Panc1 (cell line): ENCODE measurements around the gene ZFHX3. TPM values are rescaled to one million over a fixed set of nuclear protein-coding genes. Genes with fewer than 3 reads are reported as not detected.

Source experiments
- ATAC-seq: fragments of 200-7000 bp; cut with Tn5 transposase; 2 replicates; pipeline ENCODE4 v1.9.1; 2020; ENCODE audit warnings: mild to moderate bottlenecking, moderate library complexity
- BruUV-seq: library from RNA; stranded (reverse); fragments of 400-500 nt; replicated peaks from 2 replicates; lab custom pipeline; 2021; lab: Mats Ljungman, UMichigan
- CTCF ChIA-PET: fragments of 300-600 bp; sonication (Branson Sonifier 250); formaldehyde crosslinking; loops from one replicate; lab custom pipeline; 2022; ENCODE audit warnings: antibody characterized with exemption; lab: Charles Lee
- POLR2A ChIA-PET: fragments of 300-600 bp; sonication (Branson Sonifier 250); formaldehyde crosslinking; loops from one replicate; lab custom pipeline; 2022; ENCODE audit warnings: antibody characterized with exemption; lab: Charles Lee
- DNase-seq: peaks from one replicate; pipeline ENCODE4 v3.0.0-alpha.2; 2010; ENCODE audit warnings: low read depth, low spot score
- H3K27ac ChIP-seq: 2 replicates; pipeline ENCODE4 v1.5.1; 2011; ENCODE audit warnings: mild to moderate bottlenecking, low read length, inconsistent platforms
- H3K27me3 ChIP-seq: fragments of 200-500 bp; sonication (Bioruptor generic); 2 replicates; pipeline ENCODE4 v1.6.0; 2014; ENCODE audit warnings: low read length, inconsistent platforms; ENCODE audit not compliant: control insufficient read depth, insufficient read depth
- H3K36me3 ChIP-seq: fragments of 200-500 bp; sonication (Bioruptor generic); 2 replicates; pipeline ENCODE4 v1.5.1; 2014; ENCODE audit warnings: inconsistent platforms, mild to moderate bottlenecking, low read length, moderate library complexity; ENCODE audit not compliant: control insufficient read depth, insufficient read depth
- H3K4me1 ChIP-seq: 2 replicates; pipeline ENCODE4 v1.5.1; 2011; ENCODE audit warnings: inconsistent platforms, mild to moderate bottlenecking, low read length, moderate library complexity; ENCODE audit not compliant: control insufficient read depth, insufficient read depth
- H3K4me3 ChIP-seq, 2 experiments: 2 replicates each; pipeline ENCODE4 v1.5.1; 2011 to 2012; ENCODE audit warnings: low read depth in 2 of 2, low read length in 2 of 2, mild to moderate bottlenecking in 2 of 2, inconsistent platforms in 1 of 2, moderate library complexity in 1 of 2
- H3K9me3 ChIP-seq: fragments of 200-500 bp; sonication (Bioruptor generic); 2 replicates; pipeline ENCODE4 v1.5.1; 2014; ENCODE audit warnings: low read depth, mild to moderate bottlenecking, inconsistent platforms, low read length, moderate library complexity; ENCODE audit not compliant: control insufficient read depth, insufficient read depth
- POLR2AphosphoS5 ChIP-seq: IDR thresholded peaks from 2 replicates; pipeline ENCODE4 v1.6.1; 2012; ENCODE audit warnings: mild to moderate bottlenecking, low read depth, low read length, moderate library complexity
- SIN3A ChIP-seq: IDR thresholded peaks from 2 replicates; pipeline ENCODE4 v1.6.1; 2012; ENCODE audit warnings: low read depth, mild to moderate bottlenecking, low read length, moderate library complexity, borderline replicate concordance; ENCODE audit not compliant: insufficient read depth
- TCF7L2 ChIP-seq: IDR thresholded peaks from 2 replicates; pipeline ENCODE4 v1.6.1; 2011; ENCODE audit warnings: mild to moderate bottlenecking, low read depth, low read length, inconsistent platforms
- in situ Hi-C: cut with HindIII; loops from 2 replicates; pipeline ENCODE4 v1.10.0; 2016; ENCODE audit warnings: low sequenced_read_pairs, low pct_unique_long_range_greater_than_20kb
- intact Hi-C: fragments of 100-400 bp; cut with micrococcal nuclease; formaldehyde crosslinking; loops from one replicate; pipeline ENCODE4 v1.10.0; 2022; ENCODE audit not compliant: unreplicated experiment
- total RNA-seq: library from RNA; stranded (reverse); gene quantifications from one replicate; pipeline ENCODE4 v1.2.1, GENCODE V29; 2021; ENCODE audit not compliant: unreplicated experiment
- TF ChIP-seq, protein P1 (sequence below): fragments of 450-650 bp; IDR thresholded peaks from 2 replicates; pipeline ENCODE4 v1.5.1; 2017; ENCODE audit warnings: mild to moderate bottlenecking
- TF ChIP-seq, protein P2 (sequence below), 2 experiments: IDR thresholded peaks; 2 replicates each; pipeline ENCODE4 v1.6.1; 2011 to 2012; ENCODE audit warnings: low read depth in 2 of 2, control low read depth in 1 of 2, low read length in 1 of 2, mild to moderate bottlenecking in 1 of 2, moderate library complexity in 1 of 2; ENCODE audit not compliant: insufficient read depth in 1 of 2

ZFHX3 gene
- total RNA-seq, 1 experiment from 2014 or later = 7.1 TPM

DNA sequence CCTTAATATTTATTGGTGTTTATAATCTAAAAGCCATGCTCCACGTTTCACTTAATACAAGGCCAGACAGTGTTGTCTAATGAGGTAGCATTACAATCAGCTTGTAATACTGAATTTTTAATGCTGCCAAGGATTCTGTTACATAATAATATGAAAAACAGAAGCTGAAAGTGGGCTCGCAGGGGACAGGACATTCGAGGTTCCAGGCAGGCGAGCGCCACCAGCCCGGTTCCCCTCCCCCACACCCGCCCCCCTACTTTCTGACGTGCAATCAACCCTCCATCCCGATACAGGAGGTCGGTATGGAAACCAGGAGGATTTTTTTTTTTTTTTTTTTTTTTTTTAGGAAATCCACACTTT, 6.2 kb upstream of the ZFHX3 start:
- BruUV-seq = no TSS peak
- intact Hi-C loops (loop anchor here (10.0 kb wide), 1 partner anchor 549 kb away; no protein-coding TSS in a partner anchor), in situ Hi-C loops (no loop called here)
- ChIA-PET POLR2A (interaction anchor here (0.6 to 0.7 kb wide), 2 partner anchors 389 to 922 kb away, joined by 6 to 9 read pairs; no protein-coding TSS in a partner anchor), CTCF (interaction anchor here (0.6 to 0.7 kb wide), 6 partner anchors 11 to 587 kb away, joined by 3 to 9 read pairs (median 6); no protein-coding TSS in a partner anchor)
- ATAC-seq (no peak), DNase-seq (no peak)
- Histone ChIP-seq H3K4me1 (peaks cover 48% of the 10 kb centered on the region), H3K9me3 (no peaks in the 10 kb centered on the region), H3K27ac (peak overlapping the region; percentile 84), H3K4me3 (peak overlapping the region; percentile 60 to 64), H3K36me3 (no peaks in the 10 kb centered on the region), H3K27me3 (no peaks in the 10 kb centered on the region)
- TF ChIP-seq, protein P1, sequence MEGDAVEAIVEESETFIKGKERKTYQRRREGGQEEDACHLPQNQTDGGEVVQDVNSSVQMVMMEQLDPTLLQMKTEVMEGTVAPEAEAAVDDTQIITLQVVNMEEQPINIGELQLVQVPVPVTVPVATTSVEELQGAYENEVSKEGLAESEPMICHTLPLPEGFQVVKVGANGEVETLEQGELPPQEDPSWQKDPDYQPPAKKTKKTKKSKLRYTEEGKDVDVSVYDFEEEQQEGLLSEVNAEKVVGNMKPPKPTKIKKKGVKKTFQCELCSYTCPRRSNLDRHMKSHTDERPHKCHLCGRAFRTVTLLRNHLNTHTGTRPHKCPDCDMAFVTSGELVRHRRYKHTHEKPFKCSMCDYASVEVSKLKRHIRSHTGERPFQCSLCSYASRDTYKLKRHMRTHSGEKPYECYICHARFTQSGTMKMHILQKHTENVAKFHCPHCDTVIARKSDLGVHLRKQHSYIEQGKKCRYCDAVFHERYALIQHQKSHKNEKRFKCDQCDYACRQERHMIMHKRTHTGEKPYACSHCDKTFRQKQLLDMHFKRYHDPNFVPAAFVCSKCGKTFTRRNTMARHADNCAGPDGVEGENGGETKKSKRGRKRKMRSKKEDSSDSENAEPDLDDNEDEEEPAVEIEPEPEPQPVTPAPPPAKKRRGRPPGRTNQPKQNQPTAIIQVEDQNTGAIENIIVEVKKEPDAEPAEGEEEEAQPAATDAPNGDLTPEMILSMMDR = no peak
- TF ChIP-seq SIN3A (no peak), POLR2AphosphoS5 (no peak), TCF7L2 (no peak)
- TF ChIP-seq, protein P2, sequence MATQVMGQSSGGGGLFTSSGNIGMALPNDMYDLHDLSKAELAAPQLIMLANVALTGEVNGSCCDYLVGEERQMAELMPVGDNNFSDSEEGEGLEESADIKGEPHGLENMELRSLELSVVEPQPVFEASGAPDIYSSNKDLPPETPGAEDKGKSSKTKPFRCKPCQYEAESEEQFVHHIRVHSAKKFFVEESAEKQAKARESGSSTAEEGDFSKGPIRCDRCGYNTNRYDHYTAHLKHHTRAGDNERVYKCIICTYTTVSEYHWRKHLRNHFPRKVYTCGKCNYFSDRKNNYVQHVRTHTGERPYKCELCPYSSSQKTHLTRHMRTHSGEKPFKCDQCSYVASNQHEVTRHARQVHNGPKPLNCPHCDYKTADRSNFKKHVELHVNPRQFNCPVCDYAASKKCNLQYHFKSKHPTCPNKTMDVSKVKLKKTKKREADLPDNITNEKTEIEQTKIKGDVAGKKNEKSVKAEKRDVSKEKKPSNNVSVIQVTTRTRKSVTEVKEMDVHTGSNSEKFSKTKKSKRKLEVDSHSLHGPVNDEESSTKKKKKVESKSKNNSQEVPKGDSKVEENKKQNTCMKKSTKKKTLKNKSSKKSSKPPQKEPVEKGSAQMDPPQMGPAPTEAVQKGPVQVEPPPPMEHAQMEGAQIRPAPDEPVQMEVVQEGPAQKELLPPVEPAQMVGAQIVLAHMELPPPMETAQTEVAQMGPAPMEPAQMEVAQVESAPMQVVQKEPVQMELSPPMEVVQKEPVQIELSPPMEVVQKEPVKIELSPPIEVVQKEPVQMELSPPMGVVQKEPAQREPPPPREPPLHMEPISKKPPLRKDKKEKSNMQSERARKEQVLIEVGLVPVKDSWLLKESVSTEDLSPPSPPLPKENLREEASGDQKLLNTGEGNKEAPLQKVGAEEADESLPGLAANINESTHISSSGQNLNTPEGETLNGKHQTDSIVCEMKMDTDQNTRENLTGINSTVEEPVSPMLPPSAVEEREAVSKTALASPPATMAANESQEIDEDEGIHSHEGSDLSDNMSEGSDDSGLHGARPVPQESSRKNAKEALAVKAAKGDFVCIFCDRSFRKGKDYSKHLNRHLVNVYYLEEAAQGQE (IDR thresholded peaks at IDR 0.05; ENCODE audit: insufficient read depth in 1 of 2, low read depth in 2 of 2, low read length in 1 of 2) = no peak

DNA sequence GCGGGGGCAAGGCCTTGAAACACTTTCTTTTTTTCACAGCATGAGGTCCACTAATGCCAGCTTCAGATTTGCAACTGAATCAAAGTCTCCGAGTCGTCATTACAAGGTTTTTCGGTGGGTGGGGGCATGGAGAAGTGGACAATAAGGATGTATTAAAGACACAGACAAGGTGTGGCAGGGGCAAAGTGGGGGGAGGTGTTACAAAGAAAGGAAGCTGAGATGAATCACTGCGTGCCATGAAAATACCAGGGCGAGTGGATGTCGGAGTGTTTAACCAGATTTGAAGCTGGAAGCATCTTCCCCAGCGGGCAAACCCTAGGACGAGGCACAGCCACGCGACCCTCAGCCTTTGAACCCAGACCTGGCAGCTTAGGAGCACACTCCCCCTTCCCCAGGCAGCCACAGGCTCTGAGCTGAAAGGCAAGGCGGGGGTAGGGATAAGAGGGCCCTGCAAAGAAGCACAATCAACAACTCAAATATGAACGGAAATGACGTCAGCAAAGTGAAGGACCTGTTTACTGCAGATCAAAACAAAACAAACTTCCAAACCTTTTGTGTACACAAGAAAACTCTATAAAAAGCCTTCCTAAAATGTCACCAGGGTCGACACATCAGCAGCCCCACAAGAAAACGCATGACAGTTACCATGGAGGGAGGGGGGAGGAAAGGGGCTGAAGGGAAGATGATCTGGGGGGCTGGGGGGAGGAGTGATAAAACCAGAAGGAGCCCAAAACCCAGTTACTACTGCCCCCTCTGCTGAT, 5.6 kb upstream of the ZFHX3 start:
- Histone ChIP-seq H3K36me3 (no peaks in the 10 kb centered on the region), H3K27ac (peak overlapping the region; percentile 84), H3K9me3 (no peaks in the 10 kb centered on the region), H3K27me3 (no peaks in the 10 kb centered on the region), H3K4me3 (peak overlapping the region; percentile 60 to 64), H3K4me1 (peaks cover 54% of the 10 kb centered on the region)
- no TSS peak for BruUV-seq
- TF ChIP-seq TCF7L2 = 0 out of 2 replicates have a peak, but pooled peaks have one; percentile 43
- TF ChIP-seq, protein P1 = no peak
- in situ Hi-C loops = no loop called here
- ATAC-seq (peak; percentile 28; the same call in 1 of the 2 replicates), DNase-seq (no peak)
- CTCF ChIA-PET = interaction anchor here (0.6 to 0.7 kb wide), 3 partner anchors 28 to 587 kb away, joined by 5 to 7 read pairs (median 6); no protein-coding TSS in a partner anchor
- intact Hi-C loops = loop anchor here (10.0 kb wide), 1 partner anchor 549 kb away; no protein-coding TSS in a partner anchor
- POLR2A ChIA-PET = no interaction called here
